ENCODE data around the gene SPATA6L.

GRCh38 chr9:4583001-4583400 lies 83.3 kb downstream of the SPATA6L start:
- TF ChIP-seq CTCF (IDR thresholded peaks at IDR 0.05) = no peak
- no peak for TF ChIP-seq POLR2A (IDR thresholded peaks at IDR 0.05)

All from lower leg skin (tissue), 3 donors.